GM13976 (cell line): ENCODE measurements around the gene WDR38.

Source experiments
- DNase-seq: peaks from one replicate; pipeline ENCODE4 v3.0.0; 2012; ENCODE audit warnings: low spot score
- in situ Hi-C: fragments of 300-500 bp; cut with MboI; formaldehyde crosslinking; loops from one replicate; pipeline ENCODE4 v1.12.0; 2022; ENCODE audit warnings: low sequenced_read_pairs, mixed read lengths, inconsistent platforms; ENCODE audit not compliant: unreplicated experiment
- TF ChIP-seq, protein P1 (sequence below): IDR thresholded peaks from 2 replicates; pipeline ENCODE4 v1.5.1; 2012; ENCODE audit warnings: borderline replicate concordance, mild to moderate bottlenecking; ENCODE audit not compliant: insufficient read depth; ENCODE audit errors: extremely low read depth, missing control alignments, control extremely low read depth

WDR38 gene

DNA sequence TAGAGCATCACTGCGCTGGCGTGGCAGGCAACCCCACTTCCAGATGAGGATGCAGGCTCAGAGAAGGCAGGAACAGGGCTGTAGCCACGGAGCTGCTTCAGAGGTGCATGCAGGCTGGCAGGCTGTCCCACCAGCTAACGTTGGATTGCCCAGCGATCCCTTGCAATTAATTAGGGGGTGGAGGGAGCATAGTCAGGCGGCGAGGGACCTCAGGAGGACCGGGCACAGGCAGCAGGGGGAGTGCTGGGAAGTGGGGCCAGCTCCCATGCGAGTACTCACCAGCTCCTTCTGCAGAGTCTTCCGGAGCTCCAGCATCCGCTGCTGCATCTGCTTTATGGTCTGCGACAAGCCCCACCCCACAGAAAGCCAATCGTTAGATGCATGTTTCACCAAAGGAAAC is 29.0 kb downstream of the WDR38 start:
- no peak for DNase-seq
- TF ChIP-seq, protein P1, sequence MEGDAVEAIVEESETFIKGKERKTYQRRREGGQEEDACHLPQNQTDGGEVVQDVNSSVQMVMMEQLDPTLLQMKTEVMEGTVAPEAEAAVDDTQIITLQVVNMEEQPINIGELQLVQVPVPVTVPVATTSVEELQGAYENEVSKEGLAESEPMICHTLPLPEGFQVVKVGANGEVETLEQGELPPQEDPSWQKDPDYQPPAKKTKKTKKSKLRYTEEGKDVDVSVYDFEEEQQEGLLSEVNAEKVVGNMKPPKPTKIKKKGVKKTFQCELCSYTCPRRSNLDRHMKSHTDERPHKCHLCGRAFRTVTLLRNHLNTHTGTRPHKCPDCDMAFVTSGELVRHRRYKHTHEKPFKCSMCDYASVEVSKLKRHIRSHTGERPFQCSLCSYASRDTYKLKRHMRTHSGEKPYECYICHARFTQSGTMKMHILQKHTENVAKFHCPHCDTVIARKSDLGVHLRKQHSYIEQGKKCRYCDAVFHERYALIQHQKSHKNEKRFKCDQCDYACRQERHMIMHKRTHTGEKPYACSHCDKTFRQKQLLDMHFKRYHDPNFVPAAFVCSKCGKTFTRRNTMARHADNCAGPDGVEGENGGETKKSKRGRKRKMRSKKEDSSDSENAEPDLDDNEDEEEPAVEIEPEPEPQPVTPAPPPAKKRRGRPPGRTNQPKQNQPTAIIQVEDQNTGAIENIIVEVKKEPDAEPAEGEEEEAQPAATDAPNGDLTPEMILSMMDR = no peak
- in situ Hi-C loops = no loop called here

DNA sequence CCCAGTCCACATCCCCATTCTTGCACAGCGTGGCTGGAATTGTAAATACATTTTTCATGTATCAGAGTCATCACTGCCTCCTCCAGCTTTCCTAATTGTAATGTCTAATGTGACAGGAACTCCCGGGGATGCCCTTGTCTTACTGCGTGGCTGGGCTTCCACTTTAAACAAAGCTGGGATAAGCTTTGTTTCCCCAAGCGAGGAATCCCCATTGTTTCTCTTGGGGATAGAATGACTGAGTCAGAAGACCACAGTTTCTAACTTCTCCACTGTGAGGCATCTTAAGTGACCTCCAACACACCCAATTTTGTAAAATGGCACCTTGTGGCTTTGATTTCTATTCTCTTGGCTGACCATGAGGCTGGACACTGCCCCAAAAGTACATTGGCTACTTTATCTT is 31.1 kb downstream of the WDR38 start:
- in situ Hi-C loops = no loop called here
- no peak for DNase-seq
- TF ChIP-seq, protein P1 = no peak

DNA sequence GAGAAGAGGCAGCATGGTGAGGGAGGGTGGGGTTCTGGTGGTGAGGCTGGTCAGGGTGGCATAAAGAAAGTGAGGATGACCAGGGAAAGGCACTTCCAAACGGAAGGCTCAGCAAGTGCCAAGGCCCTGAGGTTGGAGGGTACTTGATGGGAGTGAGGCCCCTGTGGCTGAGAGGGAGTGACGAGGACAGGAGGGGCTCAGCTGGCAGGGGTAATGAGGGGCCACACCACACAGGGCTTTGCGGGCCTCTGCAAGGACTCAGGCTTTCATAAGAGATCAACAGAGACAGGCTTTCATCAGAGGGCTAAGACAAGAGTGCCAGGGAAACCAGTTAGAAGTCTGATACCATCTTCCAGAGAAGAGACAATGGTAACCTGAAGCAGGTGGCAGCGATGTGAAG is 32.3 kb downstream of the WDR38 start:
- in situ Hi-C loops = no loop called here
- TF ChIP-seq, protein P1 = no peak
- peak; percentile 12 for DNase-seq

DNA sequence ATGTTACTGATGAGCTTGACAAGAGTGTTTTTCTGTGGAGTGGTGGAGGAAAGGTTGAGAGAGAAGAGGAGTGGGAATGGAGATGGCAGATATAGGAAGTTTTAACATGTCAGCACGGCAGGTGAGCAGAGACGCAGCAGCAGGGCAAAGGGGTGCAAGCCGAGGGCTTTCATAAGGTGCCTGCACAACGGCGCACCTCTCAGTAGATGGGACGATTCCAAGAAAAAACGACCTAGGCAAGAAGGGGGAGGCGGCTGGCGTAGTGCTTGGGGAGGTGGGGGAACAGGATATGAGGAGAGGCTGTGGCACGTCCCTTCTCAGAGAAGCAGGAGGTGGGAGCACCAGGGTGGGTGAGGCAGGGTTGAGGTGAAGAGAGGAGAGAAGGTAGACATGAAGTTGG is 33.2 kb downstream of the WDR38 start:
- DNase-seq = no peak
- in situ Hi-C loops = no loop called here
- TF ChIP-seq, protein P1 = no peak

DNA sequence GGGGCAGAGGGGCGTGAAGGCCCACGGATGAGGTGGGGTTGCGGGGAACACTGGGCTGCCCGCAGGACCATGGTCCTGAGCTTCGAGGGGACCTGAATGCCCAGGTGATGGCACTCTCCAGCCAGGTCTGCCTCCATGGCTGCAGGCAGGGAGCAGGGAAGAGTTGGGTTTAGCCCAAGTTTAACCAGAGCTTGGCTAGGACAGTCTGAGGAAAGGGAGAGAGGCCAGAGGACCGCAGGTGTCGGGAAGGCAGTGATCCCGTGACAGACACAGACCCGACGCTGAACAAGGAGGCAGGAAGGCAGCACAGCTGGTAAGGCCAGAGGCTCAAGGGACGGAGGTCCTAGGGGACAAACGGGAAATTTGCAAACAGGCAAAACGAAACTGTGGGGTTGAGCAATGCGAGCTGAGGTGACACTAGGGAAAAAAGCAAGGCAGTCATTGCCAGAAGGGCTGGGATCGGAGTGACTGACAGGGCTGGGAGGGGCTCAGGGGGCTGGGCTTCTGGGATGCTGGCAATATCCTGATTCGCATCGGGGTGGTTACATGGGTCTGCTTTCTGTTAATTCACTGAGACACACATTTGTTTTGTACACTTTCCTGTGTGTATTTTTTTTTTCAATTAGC is 33.7 kb downstream of the WDR38 start:
- TF ChIP-seq, protein P1 = no peak
- DNase-seq = peak; percentile 24
- in situ Hi-C loops = no loop called here

DNA sequence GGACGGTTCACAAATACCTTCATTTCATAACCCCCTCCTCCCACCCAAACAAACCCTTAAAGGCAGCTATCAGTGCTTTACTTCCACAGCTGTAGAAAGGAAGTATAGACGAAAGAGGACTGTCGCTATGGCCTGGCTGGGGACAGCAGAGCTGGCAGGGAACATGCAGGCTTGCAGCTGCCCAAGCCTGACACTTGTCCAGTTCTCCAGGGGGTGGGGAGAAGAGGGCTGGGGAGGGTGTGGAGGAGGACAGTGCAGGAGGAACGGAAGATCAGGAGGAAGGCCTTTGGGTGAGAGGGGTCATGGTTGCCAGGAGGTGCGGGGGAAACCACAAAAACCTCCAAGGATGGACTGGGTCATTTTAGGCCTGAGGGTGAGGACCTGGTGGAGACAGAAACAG is 34.6 kb downstream of the WDR38 start:
- in situ Hi-C loops = no loop called here
- no peak for DNase-seq
- TF ChIP-seq, protein P1 = no peak

DNA sequence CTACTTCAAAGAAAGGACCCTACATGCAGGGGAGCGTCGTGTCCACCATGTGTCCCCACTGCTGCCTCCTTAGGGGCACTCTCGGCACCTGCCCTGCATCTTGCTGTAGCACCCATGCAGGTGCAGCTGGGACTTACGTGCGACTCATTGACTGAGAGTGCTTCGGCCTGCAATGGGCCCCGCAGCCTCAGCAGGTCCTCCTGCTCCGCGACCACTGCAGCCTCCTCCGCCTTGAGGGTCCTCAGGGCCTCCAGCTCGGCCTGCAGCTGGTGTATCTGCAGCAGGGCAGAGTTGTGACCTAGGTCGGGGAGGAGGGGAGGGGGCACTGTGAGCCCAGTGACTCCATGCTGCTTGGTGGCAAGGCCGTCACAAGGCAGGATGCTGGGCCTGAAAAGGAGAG is 35.7 kb downstream of the WDR38 start:
- TF ChIP-seq, protein P1 = no peak
- DNase-seq = no peak
- in situ Hi-C loops = no loop called here
